ENCODE results near the gene TRIM66.
A peak's percentile ranks its signal among the peaks of the same experiment; 100 is the strongest.

Gene TRIM66

DNA sequence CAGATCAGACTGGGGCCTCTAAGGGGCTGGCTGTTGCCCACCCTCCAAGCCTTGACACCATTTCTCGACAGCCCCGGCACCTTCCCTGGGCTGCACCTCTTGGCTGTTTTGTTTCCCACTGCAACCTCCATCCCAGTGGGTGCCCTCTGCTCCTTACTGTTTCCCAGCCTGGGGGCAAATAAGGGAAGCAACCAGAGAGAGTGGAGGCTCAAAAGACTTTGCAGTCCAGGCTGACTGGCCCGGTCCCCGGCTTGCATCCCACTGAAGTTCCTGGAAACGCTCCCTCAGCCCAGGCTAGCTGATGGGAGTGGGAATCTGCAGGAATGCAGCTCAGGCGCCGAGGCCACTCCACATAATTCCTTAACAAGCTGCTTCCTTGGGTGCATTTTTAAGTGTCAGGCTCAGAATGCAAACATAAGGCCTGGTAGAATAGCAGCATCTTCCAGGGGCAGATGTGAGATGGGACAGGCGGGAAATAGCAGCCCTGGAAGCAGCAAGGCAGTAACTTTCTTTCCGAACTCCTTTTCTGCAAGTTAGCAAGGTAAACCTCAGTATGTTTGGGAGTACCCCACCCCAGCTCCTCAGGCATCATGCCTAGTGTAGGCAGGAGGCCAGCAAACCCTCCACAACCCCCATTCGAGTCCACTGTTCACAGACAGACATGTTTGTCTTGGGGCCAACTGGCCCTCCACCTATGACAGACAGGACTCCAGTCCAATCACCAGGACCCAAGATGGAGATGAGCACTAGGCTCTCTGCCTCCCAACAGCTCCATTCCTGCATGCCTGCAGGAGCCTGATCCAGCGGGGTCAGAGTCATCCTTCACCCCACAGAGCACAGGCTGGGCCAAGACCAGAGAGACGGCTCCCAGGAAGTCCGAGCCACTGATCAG is 39.4 kb upstream of the TRIM66 start:
- H3K9ac ChIP-seq (ENCODE audit: low read depth, low read length), result no peak overlapping the region
- H3K4me1 ChIP-seq (ENCODE audit: control insufficient read depth, insufficient read depth, low read length), result peaks cover 36% of the 10 kb centered on the region
- H3K27ac ChIP-seq (ENCODE audit: low read depth, low read length), result peak overlapping the region; percentile 42
- H3K27me3 ChIP-seq (ENCODE audit: control insufficient read depth, insufficient read depth, low read length), result no peaks in the 10 kb centered on the region
- H3K36me3 ChIP-seq (ENCODE audit: control insufficient read depth, insufficient read depth, low read length), result peaks cover 5% of the 10 kb centered on the region; the same call in 1 of the 2 replicates
- H3K9me3 ChIP-seq (ENCODE audit: control insufficient read depth, insufficient read depth, low read length), result no peaks in the 10 kb centered on the region
- no peak overlapping the region for H3K4me3 ChIP-seq (ENCODE audit: low read depth, low read length)

- Histone ChIP-seq H3K4me3 (ENCODE audit: low read depth, low read length) (no peak overlapping the region), H3K27ac (ENCODE audit: low read depth, low read length) (peak overlapping the region; percentile 42), H3K27me3 (ENCODE audit: control insufficient read depth, insufficient read depth, low read length) (no peaks in the 10 kb centered on the region), H3K36me3 (ENCODE audit: control insufficient read depth, insufficient read depth, low read length) (peaks cover 5% of the 10 kb centered on the region; the same call in 1 of the 2 replicates), H3K9me3 (ENCODE audit: control insufficient read depth, insufficient read depth, low read length) (no peaks in the 10 kb centered on the region), H3K4me1 (ENCODE audit: control insufficient read depth, insufficient read depth, low read length) (peaks cover 36% of the 10 kb centered on the region), H3K9ac (ENCODE audit: low read depth, low read length) (no peak overlapping the region)
Observed at GRCh38 chr11:8720868-8721608, 38.6 kb upstream of the TRIM66 start.

DNA sequence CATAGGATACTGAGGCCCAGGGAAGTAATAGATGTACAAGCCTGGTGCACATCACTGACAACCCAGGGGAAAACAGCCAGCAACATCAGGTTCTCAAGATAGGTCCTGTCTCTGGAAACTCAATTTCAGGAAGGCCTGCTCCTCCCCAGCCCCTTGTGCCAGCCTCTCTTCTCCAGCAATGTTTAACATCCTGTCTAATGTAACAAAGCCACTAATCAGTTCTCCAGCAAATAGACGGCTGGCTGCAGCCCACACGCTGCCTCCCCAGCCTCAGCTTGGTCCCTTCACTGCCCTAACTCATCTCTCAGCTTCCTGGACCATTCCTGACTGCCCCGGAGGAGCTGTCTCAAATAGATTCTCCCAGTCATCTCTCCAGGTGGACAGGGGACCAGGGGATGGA is 37.9 kb upstream of the TRIM66 start:
- Histone ChIP-seq H3K27ac (ENCODE audit: low read depth, low read length) (no peak overlapping the region), H3K9ac (ENCODE audit: low read depth, low read length) (no peak overlapping the region), H3K36me3 (ENCODE audit: control insufficient read depth, insufficient read depth, low read length) (peaks cover 5% of the 10 kb centered on the region; the same call in 1 of the 2 replicates), H3K4me3 (ENCODE audit: low read depth, low read length) (no peak overlapping the region), H3K27me3 (ENCODE audit: control insufficient read depth, insufficient read depth, low read length) (no peaks in the 10 kb centered on the region), H3K4me1 (ENCODE audit: control insufficient read depth, insufficient read depth, low read length) (peaks cover 36% of the 10 kb centered on the region), H3K9me3 (ENCODE audit: control insufficient read depth, insufficient read depth, low read length) (no peaks in the 10 kb centered on the region)

GRCh38 chr11:8719721-8720120 is 37.3 kb upstream of the TRIM66 start:
- no peak overlapping the region for H3K4me3 ChIP-seq (ENCODE audit: low read depth, low read length)
- no peaks in the 10 kb centered on the region for H3K9me3 ChIP-seq (ENCODE audit: control insufficient read depth, insufficient read depth, low read length)
- H3K27me3 ChIP-seq (ENCODE audit: control insufficient read depth, insufficient read depth, low read length), result no peaks in the 10 kb centered on the region
- H3K9ac ChIP-seq (ENCODE audit: low read depth, low read length), result no peak overlapping the region
- peaks cover 36% of the 10 kb centered on the region for H3K4me1 ChIP-seq (ENCODE audit: control insufficient read depth, insufficient read depth, low read length)
- peaks cover 5% of the 10 kb centered on the region; the same call in 1 of the 2 replicates for H3K36me3 ChIP-seq (ENCODE audit: control insufficient read depth, insufficient read depth, low read length)
- H3K27ac ChIP-seq (ENCODE audit: low read depth, low read length), result no peak overlapping the region

DNA sequence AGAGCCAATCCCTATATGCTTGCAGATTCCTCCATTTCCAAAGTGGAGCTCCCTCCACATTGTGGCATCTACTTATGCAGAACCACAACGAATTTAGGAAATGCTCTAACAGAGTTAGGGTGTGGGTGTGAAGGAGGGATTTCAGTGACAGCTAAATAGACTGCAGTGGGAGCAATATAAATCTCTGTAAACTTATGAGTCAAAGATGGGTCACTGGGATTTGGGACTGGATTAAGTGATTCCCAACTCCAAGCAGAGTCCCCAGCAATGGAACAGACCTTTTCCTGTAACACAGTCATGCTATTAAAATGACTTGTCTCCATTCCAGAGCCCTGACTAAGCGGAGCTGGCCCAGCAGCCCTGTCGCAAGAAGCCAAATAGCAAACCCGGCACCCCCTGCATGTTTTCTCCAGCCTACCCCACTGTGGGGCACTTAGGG is 36.8 kb upstream of the TRIM66 start:
- Histone ChIP-seq H3K36me3 (ENCODE audit: control insufficient read depth, insufficient read depth, low read length) (peaks cover 5% of the 10 kb centered on the region; the same call in 1 of the 2 replicates), H3K4me3 (ENCODE audit: low read depth, low read length) (no peak overlapping the region), H3K4me1 (ENCODE audit: control insufficient read depth, insufficient read depth, low read length) (peaks cover 36% of the 10 kb centered on the region), H3K9ac (ENCODE audit: low read depth, low read length) (no peak overlapping the region), H3K27me3 (ENCODE audit: control insufficient read depth, insufficient read depth, low read length) (no peaks in the 10 kb centered on the region), H3K9me3 (ENCODE audit: control insufficient read depth, insufficient read depth, low read length) (no peaks in the 10 kb centered on the region), H3K27ac (ENCODE audit: low read depth, low read length) (peak overlapping the region; percentile 58)

DNA sequence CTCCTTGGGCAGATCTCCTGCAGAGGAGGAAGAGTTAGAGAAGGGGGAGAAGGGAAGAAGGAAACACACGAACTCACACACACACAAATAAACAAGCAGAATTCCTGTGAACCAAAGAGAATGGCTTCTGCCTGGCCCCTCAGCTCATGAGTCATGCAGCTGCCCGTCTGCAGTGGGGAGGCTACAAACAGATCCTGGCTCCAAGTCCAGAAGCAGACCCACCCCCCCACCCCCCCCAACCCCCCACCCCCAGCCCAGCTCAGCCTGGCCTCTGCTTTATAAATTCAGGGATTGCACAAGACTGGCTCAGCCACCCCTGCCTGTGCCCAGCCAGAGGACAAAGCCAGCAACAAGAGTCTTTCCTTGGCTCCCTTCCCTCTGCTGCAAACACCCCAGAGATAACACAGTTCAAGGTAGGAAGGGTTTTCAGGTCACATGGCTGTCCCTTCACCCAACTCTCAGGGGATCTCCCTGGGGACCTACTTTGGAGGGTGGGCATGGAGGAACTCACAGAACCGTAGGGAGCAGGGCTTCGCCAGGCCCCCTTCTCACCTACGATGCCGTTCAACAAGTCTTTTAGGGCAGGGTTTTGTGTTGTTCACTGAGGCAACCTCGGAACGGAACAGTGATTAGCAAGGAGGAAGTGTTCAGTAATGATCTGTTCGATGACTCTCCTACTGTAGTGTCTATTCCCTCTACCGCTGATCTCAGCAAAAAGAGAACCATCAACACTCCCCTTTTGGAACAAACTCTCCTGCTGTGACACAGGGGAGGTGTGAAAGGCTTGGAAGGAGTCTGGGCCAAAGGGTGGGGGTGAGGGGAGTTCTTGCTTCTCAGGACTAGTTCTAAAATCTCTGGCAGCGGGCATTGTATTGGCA is 35.6 kb upstream of the TRIM66 start:
- H3K27ac ChIP-seq (ENCODE audit: low read depth, low read length), result peak overlapping the region; percentile 86
- H3K9ac ChIP-seq (ENCODE audit: low read depth, low read length), result no peak overlapping the region
- H3K4me3 ChIP-seq (ENCODE audit: low read depth, low read length), result no peak overlapping the region

GRCh38 chr11:8717544-8717875 is 35.0 kb upstream of the TRIM66 start:
- Histone ChIP-seq H3K9me3 (ENCODE audit: control insufficient read depth, insufficient read depth, low read length) (no peaks in the 10 kb centered on the region), H3K9ac (ENCODE audit: low read depth, low read length) (no peak overlapping the region), H3K27me3 (ENCODE audit: control insufficient read depth, insufficient read depth, low read length) (no peaks in the 10 kb centered on the region), H3K4me1 (ENCODE audit: control insufficient read depth, insufficient read depth, low read length) (peaks cover 36% of the 10 kb centered on the region), H3K4me3 (ENCODE audit: low read depth, low read length) (no peak overlapping the region), H3K27ac (ENCODE audit: low read depth, low read length) (peak overlapping the region; percentile 86), H3K36me3 (ENCODE audit: control insufficient read depth, insufficient read depth, low read length) (peaks cover 5% of the 10 kb centered on the region; the same call in 1 of the 2 replicates)

More for the DNA sequence above, 35.6 kb upstream of the TRIM66 start:
- Histone ChIP-seq H3K4me1 (ENCODE audit: control insufficient read depth, insufficient read depth, low read length) (peaks cover 36% of the 10 kb centered on the region), H3K27me3 (ENCODE audit: control insufficient read depth, insufficient read depth, low read length) (no peaks in the 10 kb centered on the region), H3K36me3 (ENCODE audit: control insufficient read depth, insufficient read depth, low read length) (peaks cover 5% of the 10 kb centered on the region; the same call in 1 of the 2 replicates), H3K9me3 (ENCODE audit: control insufficient read depth, insufficient read depth, low read length) (no peaks in the 10 kb centered on the region)

DNA sequence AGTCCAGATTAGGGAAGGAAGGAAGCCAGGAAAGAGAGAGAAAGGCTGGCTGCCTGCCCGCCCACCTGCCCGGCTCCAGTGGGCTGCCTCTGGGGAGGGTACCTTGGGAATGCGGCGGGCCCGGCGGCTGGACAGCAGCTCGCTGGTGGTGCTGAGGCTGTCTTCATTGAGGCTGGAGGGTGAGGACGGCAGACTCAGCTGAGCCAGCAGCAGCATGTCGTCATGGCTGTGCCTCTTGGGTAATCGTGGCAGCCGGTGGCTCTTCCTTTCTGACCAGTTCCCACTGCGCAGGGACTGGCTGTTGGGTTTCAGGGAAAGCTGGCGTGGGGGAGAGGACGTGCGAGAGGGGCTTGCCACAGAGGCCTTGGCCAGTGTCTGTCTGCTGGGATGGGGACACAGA is 33.0 kb upstream of the TRIM66 start:
- H3K36me3 ChIP-seq (ENCODE audit: control insufficient read depth, insufficient read depth, low read length), result peaks cover 5% of the 10 kb centered on the region; the same call in 1 of the 2 replicates
- peaks cover 18% of the 10 kb centered on the region; the same call in 1 of the 2 replicates for H3K4me1 ChIP-seq (ENCODE audit: control insufficient read depth, insufficient read depth, low read length)
- H3K27me3 ChIP-seq (ENCODE audit: control insufficient read depth, insufficient read depth, low read length), result no peaks in the 10 kb centered on the region
- H3K27ac ChIP-seq (ENCODE audit: low read depth, low read length), result no peak overlapping the region
- H3K9me3 ChIP-seq (ENCODE audit: control insufficient read depth, insufficient read depth, low read length), result no peaks in the 10 kb centered on the region
- no peak overlapping the region for H3K9ac ChIP-seq (ENCODE audit: low read depth, low read length)
- H3K4me3 ChIP-seq (ENCODE audit: low read depth, low read length), result no peak overlapping the region

GRCh38 chr11:8714622-8715225 is 32.3 kb upstream of the TRIM66 start:
- H3K9ac ChIP-seq (ENCODE audit: low read depth, low read length), result no peak overlapping the region
- peaks cover 5% of the 10 kb centered on the region; the same call in 1 of the 2 replicates for H3K36me3 ChIP-seq (ENCODE audit: control insufficient read depth, insufficient read depth, low read length)
- H3K4me1 ChIP-seq (ENCODE audit: control insufficient read depth, insufficient read depth, low read length), result peaks cover 18% of the 10 kb centered on the region; the same call in 1 of the 2 replicates
- no peaks in the 10 kb centered on the region for H3K27me3 ChIP-seq (ENCODE audit: control insufficient read depth, insufficient read depth, low read length)
- no peak overlapping the region for H3K4me3 ChIP-seq (ENCODE audit: low read depth, low read length)
- H3K9me3 ChIP-seq (ENCODE audit: control insufficient read depth, insufficient read depth, low read length), result no peaks in the 10 kb centered on the region
- no peak overlapping the region for H3K27ac ChIP-seq (ENCODE audit: low read depth, low read length)

Data from HUES48 (cell line).